Measurements from ENCODE around the gene ERBIN.
"Not testable (repeated sequence)": the region's sequence is repeated elsewhere in the genome, so short reads cannot be mapped to it uniquely, and the experiment has no call there.

The ERBIN gene

GRCh38 chr5:65967288-65968066, 41.1 kb downstream of the ERBIN start:
- DNase-seq = no peak

DNA sequence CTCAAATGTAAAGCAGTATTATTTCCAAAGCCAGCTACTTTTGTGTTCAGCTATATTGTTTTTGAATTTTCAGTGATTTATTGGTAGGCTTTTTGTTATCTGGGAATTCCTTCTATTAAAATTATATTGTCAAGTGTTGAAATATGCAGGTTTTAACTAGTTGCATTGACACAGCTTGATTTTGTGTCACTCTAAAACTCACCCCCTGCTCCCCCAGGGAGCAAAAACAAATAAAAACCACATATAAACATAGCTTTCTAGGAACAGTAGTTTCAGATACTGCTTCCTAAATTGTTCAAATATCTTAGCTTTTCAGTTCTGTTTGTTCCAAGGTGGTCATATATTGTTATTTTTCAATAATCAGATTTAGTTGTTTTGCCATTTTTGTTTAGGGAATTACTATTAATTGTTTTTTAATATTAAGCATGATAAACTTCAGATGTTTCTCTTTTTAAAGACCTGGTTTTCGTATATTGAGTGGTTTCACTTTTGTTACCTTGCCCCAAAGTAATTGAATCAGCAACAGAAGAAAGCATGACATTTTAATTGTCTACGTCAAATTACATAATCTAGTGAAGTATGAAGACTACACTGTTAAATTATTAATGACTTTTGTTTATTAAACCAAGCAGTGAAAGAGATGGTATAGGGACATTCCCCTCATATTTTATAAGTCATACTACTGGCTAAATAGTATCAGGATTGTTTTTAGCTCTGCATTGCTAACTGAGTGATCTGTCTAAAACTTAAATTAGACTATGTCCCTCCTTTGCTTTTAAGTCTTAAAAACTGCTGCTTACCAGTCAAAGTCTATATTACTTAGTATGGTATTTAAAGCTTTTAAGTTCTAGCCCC, 43.4 kb downstream of the ERBIN start:
- no peak for DNase-seq

DNA sequence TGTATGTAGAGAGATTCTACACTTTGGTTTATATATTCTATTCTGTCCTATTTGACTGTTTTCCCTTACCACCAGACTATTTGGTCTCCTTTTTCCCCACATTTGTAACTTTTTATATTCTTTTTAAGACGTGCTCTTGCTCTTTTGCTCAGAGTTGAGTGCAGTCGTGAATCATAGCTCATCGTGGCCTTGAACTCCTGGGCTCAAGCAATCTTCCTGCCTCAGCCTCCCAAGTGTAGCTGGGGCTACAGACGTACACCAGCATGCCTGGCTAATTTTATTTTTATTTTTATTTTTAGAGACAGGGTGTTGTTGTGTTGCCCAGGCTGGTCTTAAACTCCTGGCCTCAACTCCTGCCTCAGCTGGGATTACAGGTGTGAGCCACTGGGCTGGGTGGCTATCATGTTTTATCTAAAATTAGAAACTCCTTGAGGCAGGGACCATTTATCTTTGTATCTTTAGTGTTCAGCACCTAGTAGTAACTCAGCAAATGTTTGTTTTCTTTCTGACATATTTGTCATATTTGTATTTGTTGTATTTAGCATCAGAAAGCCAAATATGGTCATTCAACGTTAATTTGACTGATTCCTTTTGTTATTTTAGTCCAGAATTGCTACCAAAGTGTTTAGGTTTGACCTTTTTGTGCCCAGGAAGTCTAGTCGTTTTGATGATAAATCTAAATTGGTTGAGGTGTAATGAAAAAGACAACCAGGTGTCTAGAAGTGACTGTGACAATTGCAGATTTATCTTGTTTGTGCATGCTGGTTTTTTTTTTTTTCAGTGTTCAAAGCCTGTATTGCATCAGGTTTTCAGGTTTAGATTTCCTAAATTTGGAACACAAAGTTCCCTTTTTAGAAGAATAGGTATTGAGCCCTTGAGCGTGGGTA, 44.3 kb downstream of the ERBIN start:
- no peak for DNase-seq

DNA sequence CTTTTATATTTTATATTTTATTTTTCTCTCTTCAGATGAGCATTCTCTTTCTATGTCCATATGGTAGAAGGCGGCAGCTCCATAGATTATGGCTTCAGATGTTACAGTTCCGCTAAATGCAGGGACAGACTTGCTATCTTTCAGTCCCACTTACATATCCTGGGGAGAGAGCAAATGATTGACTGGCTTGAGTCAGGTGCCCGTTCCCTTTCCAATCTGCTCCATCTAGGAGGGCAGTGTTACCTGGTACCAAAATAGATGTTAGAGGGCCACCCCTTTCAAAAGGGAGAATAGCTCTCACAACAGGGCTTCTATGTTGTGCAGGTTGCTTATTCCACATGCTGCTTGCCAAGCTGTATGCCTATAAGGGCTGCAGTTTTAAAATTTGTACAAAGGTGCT, 45.3 kb downstream of the ERBIN start:
- no peak for DNase-seq

DNA sequence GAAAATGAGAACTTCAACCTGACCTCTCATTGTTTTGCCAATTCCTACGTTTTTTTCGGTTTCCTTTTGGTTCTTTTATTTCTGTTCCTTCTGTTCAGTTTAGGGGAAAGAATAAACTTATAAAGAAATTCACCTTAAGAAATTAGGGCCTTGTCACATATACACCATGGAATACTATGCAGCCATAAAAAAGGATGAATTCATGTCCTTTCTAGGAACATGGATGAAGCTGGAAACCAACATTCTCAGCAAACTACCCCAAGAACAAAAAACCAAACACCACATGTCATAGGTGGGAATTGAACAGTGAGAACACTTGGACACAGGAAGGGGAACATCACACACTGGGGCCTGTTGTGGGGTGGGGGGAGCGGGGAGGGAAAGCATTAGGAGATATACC, 46.5 kb downstream of the ERBIN start:
- DNase-seq = not testable (repeated sequence)

DNA sequence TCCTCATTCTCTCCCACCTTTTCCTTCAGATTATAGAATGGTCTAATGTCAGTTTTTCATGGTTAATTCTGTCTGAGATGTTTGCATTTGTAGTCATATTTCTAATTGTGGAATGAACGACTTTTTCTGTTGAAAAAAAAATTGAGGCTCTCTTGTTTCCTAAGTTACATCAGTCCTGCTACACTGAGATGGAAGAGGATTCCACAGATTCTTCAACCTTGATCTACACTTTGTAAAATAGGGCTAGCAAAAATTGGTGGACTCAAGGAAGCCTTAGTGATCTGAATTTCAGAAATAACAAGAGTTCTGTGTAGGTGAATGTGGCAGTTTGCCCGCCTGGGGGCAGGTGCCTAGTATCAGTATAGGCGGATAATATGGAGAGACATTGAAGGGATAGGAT, 51.9 kb downstream of the ERBIN start:
- no peak for DNase-seq

DNA sequence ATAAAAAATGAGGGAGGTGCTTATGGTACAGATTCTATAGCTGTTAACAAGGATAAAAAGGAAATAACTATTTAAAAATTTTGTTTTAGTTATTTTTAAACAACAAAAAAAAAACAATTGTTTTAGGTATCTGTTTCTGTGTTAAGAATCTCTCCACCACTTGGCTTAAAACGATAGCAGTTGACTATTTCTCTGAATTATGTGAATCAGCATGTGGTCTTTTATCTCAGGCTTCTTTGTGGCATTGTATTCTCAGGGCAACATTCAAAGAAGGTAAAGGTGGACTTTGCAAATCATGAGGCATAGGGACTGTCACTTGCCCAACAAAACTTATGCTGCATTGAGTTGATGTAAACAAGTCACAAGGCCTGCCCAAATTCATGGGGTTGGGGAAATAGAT, 55.2 kb downstream of the ERBIN start:
- DNase-seq = no peak

DNA sequence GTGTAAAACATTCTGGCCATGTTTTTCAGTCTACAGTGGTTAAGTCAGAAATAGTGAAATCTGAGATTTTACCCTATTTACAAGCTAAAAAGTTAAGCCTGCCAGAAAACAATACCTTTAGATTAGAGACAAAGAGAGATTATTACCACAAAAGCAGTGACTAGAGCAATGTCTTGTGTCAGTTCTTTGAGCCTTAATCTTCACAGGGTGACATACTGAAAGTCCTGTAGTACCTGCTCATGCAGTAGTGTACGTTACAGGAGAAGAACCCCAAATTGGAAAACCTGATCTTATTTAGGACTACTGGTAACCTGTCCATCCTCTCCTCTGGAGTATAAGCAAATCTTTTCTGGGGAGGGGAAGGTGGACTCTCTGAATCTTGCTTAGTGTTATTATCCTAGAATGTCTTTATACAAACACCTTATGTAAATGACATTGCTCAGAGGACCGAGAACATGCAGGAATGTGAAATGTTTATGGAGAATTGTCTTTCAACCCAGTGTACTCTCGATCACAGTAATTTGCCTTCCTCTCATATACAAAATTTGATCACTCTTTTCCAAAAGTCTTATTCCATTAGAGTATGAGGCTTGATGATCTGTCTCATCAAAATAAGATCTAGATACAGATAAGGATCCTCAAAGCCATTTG, 55.7 kb downstream of the ERBIN start:
- no peak for DNase-seq

DNA sequence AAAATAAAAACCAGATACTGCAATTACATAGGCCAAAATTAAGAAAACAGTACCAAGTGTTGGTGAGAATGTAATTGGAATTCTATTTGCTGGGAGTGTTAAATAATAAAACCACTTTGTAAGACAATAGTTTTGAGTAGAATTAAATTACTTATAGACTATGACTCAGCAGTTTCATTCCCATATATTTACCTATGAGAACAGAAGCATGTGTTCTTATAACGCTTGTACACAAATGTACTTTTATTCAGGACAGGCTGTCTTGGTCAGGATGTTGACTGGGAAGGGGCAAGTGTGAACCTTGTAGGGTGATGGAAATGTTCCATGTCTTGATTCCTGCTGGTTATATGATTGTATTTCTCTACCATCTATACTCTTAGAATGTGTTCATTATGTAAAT, 56.3 kb downstream of the ERBIN start:
- no peak for DNase-seq

- no peak for DNase-seq
Observed at GRCh38 chr5:65984098-65984885, 57.9 kb downstream of the ERBIN start.

GRCh38 chr5:65986050-65986451, 59.7 kb downstream of the ERBIN start:
- no peak for DNase-seq

- no peak for DNase-seq
Observed at GRCh38 chr5:65986796-65987195, 60.4 kb downstream of the ERBIN start.

DNA sequence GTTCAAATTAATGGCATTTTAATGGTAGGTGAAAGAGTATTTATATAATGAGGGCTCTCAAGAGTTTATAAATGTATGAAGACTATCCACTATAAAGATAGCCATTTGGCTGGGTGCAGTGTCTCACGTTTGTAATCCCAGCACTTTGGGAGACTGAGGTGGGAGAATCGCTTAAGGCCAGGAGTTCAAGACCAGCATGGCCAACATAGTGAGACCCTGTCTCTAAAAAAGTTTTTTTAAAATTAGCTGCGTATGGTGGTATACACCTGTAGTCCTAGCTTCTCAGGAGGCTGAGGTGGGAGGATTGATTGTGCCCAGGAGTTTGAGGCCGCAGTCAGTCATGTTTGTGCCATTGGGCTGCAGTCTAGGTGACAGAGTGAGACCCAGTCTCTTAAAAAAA, 61.6 kb downstream of the ERBIN start:
- DNase-seq = no peak

GRCh38 chr5:65989158-65989557, 62.8 kb downstream of the ERBIN start:
- no peak for DNase-seq

DNA sequence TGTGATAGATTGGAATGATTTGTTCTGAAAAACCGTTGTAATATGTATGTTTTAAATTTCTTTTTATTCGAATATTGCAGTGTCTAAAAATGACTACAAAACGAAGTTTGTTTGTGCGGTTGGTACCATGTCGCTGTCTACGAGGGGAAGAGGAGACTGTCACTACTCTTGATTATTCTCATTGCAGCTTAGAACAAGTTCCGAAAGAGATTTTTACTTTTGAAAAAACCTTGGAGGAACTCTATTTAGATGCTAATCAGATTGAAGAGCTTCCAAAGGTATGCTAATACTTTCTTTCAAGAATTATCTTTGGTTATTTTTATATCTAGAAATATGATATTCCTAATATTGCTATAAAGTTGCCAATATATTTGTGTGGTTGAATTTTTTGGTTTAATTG, 66.3 kb downstream of the ERBIN start:
- no peak for DNase-seq

GRCh38 chr5:65994117-65994786, 67.9 kb downstream of the ERBIN start:
- no peak for DNase-seq

DNA sequence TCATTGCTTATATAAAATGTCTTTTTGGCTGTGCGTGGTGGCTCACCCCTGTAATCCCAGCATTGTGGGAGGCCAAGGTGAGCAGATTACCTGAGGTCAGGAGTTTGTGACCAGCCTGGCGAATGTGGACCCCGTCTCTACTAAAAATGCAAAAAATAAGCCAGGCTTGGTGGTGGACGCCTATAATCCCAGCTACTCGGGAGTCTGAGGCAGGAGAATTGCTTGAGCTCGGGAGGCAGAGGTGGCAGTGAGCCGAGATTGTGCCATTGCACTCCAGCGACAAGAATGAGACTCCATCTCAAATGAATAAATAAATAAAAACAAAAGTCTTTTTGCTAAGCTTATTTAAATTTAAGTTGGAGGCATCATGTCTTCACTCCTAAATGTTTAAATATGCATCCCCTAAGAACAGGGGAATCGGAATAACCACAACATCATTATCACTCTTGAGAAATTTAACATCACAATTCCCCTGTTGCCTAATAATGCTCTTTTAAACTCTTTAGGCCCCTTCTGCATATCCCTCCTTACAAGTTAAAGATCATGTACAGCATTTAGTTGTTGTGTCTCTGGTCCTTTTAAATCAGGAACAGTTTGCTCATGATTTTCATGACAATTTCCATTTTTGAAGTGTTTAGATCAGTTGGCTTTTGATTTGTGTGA, 72.8 kb downstream of the ERBIN start:
- DNase-seq = no peak

DNA sequence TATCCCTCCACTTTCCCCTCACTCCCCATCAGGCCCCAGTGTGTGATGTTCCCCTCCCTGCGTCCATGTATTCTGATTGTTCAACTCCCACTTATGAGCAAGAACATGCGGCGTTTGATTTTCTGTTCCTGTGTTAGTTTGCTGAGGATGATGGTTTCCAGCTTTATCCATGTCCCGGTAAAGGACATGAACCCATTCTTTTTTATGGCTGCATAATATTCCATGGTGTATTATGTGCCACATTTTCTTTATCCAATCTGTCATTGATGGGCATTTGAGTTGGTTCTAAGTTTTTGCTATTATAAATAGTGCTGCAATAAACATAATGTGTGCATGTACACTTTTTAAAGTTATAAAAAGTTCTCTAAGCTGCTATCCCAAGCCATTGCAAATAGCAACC, 75.6 kb downstream of the ERBIN start:
- DNase-seq = no peak

DNA sequence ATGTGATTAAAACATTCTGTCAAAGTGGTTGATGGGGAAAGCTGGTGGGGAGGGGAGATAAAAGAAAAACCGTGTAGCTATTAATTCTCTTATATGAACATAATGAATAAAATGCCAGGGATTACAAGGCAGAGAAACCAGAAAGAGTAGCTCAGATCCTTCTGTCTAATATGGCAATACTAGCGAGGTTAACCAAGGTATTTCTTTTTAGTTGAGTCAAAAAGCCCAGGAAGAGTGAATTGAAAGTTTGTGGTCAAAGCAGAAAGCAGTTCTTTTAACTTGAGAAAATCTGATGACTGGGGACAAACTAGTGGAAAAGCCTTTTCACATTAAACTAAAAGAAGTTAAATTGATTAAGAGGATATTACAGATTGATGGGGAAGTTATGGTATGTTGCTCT, 76.0 kb downstream of the ERBIN start:
- no peak for DNase-seq

GRCh38 chr5:66004216-66004615, 77.8 kb downstream of the ERBIN start:
- DNase-seq = no peak

GRCh38 chr5:66009277-66009676, 82.9 kb downstream of the ERBIN start:
- DNase-seq = no peak

All from NCI-H187 (cell line).